ENCODE measurements around the gene GIPC3.

DNA sequence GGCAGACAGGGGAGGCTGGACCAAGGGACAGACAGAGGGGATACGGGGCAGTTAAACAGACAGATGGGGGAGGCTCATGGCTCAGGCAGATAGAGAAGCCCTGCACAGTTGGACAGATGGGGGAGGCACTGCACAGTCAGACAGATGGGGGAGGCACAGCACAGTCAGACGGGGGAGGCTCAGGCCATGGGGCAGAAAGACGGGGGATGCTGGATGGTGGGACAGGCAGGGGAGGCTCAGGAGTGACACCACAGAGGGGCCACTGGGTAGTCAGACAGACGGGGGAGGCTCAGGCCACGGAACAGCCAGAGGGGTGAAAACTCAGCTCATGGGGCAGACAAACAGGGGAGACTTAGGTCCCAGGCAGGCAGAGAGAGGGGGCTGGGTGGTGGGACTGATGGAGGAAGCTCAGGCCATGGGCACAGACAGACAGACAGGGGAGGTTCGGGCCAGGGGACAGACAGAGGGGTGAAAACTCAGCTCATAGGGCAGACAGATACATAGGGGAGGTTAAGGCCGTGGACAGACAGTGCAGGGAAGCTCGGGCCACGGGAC, 28.8 kb upstream of the GIPC3 start:
- no peak for TF ChIP-seq CTCF (IDR thresholded peaks at IDR 0.05)
- TF ChIP-seq POLR2A (IDR thresholded peaks at IDR 0.05), result no peak

All from right lobe of liver (tissue), 4 donors.